Breast epithelium (tissue), 4 donors: Measurements from ENCODE around the gene PARD3B. TPM values are rescaled to one million over a fixed set of nuclear protein-coding genes. Genes with fewer than 3 reads are reported as not detected.

Source experiments
- DNase-seq, 2 donors: peaks; one replicate each; pipeline ENCODE4 v3.0.0-alpha.2; 2019; ENCODE audit warnings: low spot score in 2 of 2
- H3K27ac ChIP-seq, 2 donors: fragments of 200-600 bp; sonication (generic) in 1 of 2; one replicate each; pipeline ENCODE4 v1.5.1; 2016 to 2019; ENCODE audit warnings: mild to moderate bottlenecking in 1 of 2
- H3K27me3 ChIP-seq, 2 donors: fragments of 200-600 bp; sonication (generic) in 1 of 2; one replicate each; pipeline versions ENCODE4 v1.5.1 to v1.6.0; 2017 to 2019; ENCODE audit warnings: control low read depth in 1 of 2, mild to moderate bottlenecking in 1 of 2
- H3K36me3 ChIP-seq: fragments of 200-600 bp; one replicate; pipeline ENCODE4 v1.5.1; 2019
- H3K4me1 ChIP-seq, 2 donors: fragments of 200-600 bp; sonication (generic); one replicate each; pipeline ENCODE4 v1.5.1; 2016 to 2019; ENCODE audit warnings: control low read depth in 1 of 2
- H3K4me3 ChIP-seq, 3 donors: fragments of 200-600 bp; sonication (generic); 1 replicate in 2 of 3; 2 replicates in 1 of 3; pipeline ENCODE4 v1.5.1; 2016 to 2019; ENCODE audit warnings: mild to moderate bottlenecking in 3 of 3, moderate library complexity in 2 of 3
- H3K9me3 ChIP-seq, 2 donors: fragments of 200-600 bp; sonication (generic) in 1 of 2; one replicate each; pipeline ENCODE4 v1.5.1; 2016 to 2019; ENCODE audit warnings: control low read depth in 1 of 2
- POLR2A ChIP-seq: fragments of 450-650 bp; IDR thresholded peaks from one replicate; pipeline ENCODE4 v1.6.1; 2016; ENCODE audit warnings: antibody characterized with exemption, mild to moderate bottlenecking, moderate library complexity
- POLR2AphosphoS5 ChIP-seq, 3 donors: sonication (generic); formaldehyde crosslinking; IDR thresholded peaks; one replicate each; pipeline ENCODE4 v1.6.1; 2017; ENCODE audit warnings: antibody characterized with exemption in 3 of 3
- intact Hi-C: fragments of 100-400 bp; cut with DNase I; formaldehyde crosslinking; loops from one replicate; pipeline ENCODE4 v1.15.1; 2023; ENCODE audit warnings: low total_unique reads
- total RNA-seq, 3 donors: library from RNA; depleted of rRNA; stranded (reverse); fragments of >200 nt; gene quantifications; one replicate each; pipeline ENCODE4 v1.1.0, GENCODE V29; 2016
- TF ChIP-seq, protein P1 (sequence below), 3 donors: fragments of 450-650 bp; IDR thresholded peaks; one replicate each; pipeline ENCODE4 v1.5.1; 2016 to 2017; ENCODE audit warnings: antibody characterized with exemption in 3 of 3, mild to moderate bottlenecking in 3 of 3, moderate library complexity in 3 of 3

Gene PARD3B
- total RNA-seq, 3 donors from 2014 or later = 24.6 to 66.2 (median 25.9) TPM

- H3K27ac ChIP-seq = no peak overlapping the region
- H3K36me3 ChIP-seq = no peaks in the 10 kb centered on the region
- no peaks in the 10 kb centered on the region for H3K27me3 ChIP-seq
- H3K4me3 ChIP-seq = no peak overlapping the region
- no peak for DNase-seq
- intact Hi-C loops = no loop called here
- H3K4me1 ChIP-seq = no peaks in the 10 kb centered on the region
- H3K9me3 ChIP-seq = no peaks in the 10 kb centered on the region
- TF ChIP-seq POLR2A (no peak), POLR2AphosphoS5 (IDR thresholded peaks at IDR 0.05) (no peak)
- TF ChIP-seq, protein P1, sequence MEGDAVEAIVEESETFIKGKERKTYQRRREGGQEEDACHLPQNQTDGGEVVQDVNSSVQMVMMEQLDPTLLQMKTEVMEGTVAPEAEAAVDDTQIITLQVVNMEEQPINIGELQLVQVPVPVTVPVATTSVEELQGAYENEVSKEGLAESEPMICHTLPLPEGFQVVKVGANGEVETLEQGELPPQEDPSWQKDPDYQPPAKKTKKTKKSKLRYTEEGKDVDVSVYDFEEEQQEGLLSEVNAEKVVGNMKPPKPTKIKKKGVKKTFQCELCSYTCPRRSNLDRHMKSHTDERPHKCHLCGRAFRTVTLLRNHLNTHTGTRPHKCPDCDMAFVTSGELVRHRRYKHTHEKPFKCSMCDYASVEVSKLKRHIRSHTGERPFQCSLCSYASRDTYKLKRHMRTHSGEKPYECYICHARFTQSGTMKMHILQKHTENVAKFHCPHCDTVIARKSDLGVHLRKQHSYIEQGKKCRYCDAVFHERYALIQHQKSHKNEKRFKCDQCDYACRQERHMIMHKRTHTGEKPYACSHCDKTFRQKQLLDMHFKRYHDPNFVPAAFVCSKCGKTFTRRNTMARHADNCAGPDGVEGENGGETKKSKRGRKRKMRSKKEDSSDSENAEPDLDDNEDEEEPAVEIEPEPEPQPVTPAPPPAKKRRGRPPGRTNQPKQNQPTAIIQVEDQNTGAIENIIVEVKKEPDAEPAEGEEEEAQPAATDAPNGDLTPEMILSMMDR (IDR thresholded peaks at IDR 0.05) = no peak
These were observed 998.1 kb downstream of the PARD3B start for GRCh38 chr2:205543262-205543843.

DNA sequence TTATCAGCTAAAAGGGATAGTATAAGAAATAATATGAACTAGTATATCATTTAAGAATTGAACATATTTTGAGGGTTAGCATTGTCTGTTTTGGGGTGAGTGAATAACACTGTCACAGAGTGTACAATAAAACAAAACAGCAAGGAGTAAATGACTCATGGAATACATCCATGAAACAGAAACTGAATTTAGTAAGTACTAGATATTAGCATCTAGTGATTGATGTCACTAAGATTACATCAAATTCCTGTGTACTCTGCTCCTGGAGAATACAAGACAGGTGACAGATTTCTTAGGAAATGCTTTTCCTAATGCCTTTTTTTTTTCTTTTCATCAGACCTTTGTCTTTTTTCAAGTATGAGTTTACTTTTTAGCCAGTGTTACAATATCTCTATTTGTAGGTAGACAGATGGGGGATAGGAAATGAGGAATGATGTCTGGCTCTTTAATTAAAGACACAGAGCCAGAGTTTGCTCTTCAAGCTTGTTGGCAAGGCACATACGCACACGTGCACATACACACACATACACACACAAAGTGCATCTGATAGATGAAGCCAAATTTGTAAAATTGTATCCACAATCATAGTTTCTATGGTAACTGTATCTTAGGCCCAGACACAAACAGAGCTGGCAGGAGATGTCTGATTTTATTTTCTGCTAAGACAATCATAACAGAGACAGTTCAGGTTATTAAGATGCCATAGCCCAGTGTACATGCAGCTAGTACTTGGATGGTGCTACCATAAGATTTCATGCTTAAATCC lies 998.8 kb downstream of the PARD3B start:
- TF ChIP-seq, protein P1 (IDR thresholded peaks at IDR 0.05) = no peak
- TF ChIP-seq POLR2A = no peak
- TF ChIP-seq POLR2AphosphoS5 (IDR thresholded peaks at IDR 0.05) = no peak

GRCh38 chr2:205545971-205546816 lies 1000.9 kb downstream of the PARD3B start:
- H3K4me1 ChIP-seq = no peaks in the 10 kb centered on the region
- TF ChIP-seq POLR2A = no peak
- TF ChIP-seq, protein P1 (IDR thresholded peaks at IDR 0.05) = no peak
- no peaks in the 10 kb centered on the region for H3K36me3 ChIP-seq
- H3K27me3 ChIP-seq = no peaks in the 10 kb centered on the region
- H3K4me3 ChIP-seq = no peak overlapping the region
- intact Hi-C loops = no loop called here
- DNase-seq = no peak
- no peaks in the 10 kb centered on the region for H3K9me3 ChIP-seq
- H3K27ac ChIP-seq = no peak overlapping the region

More for the DNA sequence above, 998.8 kb downstream of the PARD3B start:
- no peak for DNase-seq
- no peaks in the 10 kb centered on the region for H3K9me3 ChIP-seq
- intact Hi-C loops = no loop called here
- H3K4me1 ChIP-seq = no peaks in the 10 kb centered on the region
- no peaks in the 10 kb centered on the region for H3K36me3 ChIP-seq
- H3K4me3 ChIP-seq = no peak overlapping the region
- H3K27me3 ChIP-seq = no peaks in the 10 kb centered on the region
- no peak overlapping the region for H3K27ac ChIP-seq

DNA sequence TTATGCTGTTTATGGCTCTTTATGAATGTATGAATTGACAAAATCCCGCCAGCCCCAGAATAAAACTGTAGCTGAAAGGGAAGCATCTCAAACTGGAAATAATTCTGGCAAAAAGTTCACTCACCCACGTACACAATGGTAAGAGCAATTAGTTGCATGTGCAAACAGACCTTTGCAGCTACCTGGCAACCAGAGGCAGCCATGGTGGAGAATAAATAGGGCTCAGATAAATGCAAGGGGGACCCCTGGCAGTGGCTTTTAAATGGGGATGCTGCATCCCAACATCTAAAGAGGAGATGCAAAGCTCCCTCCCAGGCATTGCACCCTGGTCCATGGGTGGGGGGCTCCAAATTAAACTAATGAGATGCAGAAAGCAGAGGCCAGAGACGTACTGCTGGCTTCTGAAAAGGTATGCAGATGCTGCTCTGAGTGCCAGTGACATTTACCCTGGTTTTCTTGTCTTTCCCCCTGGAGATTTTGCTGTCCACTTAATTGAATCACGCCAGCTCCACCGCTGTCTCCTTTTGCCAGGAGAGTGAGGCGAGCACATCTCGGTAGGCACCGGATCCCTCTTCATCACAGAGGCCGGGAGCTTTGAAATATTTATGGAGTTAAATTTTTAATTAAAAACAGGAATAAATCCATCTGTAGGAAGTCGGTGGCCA lies 1010.4 kb downstream of the PARD3B start:
- Histone ChIP-seq H3K27me3 (no peaks in the 10 kb centered on the region), H3K4me1 (no peaks in the 10 kb centered on the region), H3K27ac (no peak overlapping the region), H3K36me3 (no peaks in the 10 kb centered on the region), H3K4me3 (no peak overlapping the region), H3K9me3 (no peaks in the 10 kb centered on the region)
- intact Hi-C loops = loop anchor here (5.0 kb wide), 1 partner anchor 1113 kb away; no protein-coding TSS in a partner anchor
- TF ChIP-seq POLR2AphosphoS5 (IDR thresholded peaks at IDR 0.05) (no peak), POLR2A (no peak)
- TF ChIP-seq, protein P1 (IDR thresholded peaks at IDR 0.05) = no peak
- DNase-seq = no peak
